Hindlimb muscle (tissue), 1 donor: ENCODE measurements around the gene GTPBP1. TPM values are rescaled to one million over a fixed set of nuclear protein-coding genes. Genes with fewer than 3 reads are reported as not detected.

ENCODE experiments used
- DNase-seq: peaks from one replicate; pipeline ENCODE4 v3.0.0-alpha.2; 2013
- polyA plus RNA-seq: library from polyadenylated mRNA; unstranded; fragments of 120-200 nt; gene quantifications from one replicate; pipeline ENCODE4 v1.2.1, GENCODE V29; 2013; ENCODE audit not compliant: insufficient read length

The GTPBP1 gene
- polyA plus RNA-seq = 35.8 TPM

DNA sequence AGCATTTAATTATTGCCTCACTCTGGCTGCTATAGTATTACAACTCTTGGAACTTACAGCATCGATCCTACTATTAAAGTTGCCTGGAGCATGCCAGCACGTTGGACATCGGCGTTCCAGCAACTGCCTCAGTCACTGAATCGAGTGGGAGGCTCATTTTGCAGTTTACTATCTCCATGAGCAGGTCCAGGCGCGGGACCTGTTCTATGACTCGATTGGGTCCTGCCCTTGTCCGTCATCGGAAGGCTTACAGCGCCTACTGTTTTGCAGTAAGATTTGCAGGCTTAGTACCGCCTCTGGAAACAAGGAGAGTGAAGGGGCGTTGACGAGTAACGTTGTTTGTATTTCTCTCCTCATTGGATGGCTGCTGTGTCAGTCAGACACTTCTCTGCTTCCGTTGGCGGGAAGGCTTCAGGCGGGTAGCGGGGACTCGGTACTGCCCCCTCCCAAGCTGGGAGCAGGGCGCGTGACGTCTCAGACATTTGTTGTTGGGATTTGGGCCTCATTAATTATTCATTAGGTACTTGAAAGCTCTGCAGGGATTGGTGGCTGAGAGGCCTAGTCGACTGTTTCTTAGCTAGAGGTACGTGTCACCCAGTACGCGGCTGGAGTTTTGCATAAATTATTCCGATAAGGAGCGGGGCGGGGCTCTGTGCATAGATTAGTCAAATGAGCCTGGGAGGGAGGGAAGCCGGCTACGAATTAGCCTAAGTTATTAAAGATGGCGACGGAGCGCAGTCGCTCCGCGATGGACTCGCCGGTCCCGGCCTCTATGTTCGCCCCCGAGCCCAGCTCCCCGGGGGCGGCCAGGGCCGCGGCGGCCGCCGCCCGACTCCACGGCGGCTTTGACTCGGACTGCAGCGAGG, at the start of gene GTPBP1:
Gene GTPBP1, plus strand, starts transcription at position 710 of the 866 bp plus-strand sequence. Its CDS starts 12 bp downstream, at position 722.
- DNase-seq = peak; percentile 100

DNA sequence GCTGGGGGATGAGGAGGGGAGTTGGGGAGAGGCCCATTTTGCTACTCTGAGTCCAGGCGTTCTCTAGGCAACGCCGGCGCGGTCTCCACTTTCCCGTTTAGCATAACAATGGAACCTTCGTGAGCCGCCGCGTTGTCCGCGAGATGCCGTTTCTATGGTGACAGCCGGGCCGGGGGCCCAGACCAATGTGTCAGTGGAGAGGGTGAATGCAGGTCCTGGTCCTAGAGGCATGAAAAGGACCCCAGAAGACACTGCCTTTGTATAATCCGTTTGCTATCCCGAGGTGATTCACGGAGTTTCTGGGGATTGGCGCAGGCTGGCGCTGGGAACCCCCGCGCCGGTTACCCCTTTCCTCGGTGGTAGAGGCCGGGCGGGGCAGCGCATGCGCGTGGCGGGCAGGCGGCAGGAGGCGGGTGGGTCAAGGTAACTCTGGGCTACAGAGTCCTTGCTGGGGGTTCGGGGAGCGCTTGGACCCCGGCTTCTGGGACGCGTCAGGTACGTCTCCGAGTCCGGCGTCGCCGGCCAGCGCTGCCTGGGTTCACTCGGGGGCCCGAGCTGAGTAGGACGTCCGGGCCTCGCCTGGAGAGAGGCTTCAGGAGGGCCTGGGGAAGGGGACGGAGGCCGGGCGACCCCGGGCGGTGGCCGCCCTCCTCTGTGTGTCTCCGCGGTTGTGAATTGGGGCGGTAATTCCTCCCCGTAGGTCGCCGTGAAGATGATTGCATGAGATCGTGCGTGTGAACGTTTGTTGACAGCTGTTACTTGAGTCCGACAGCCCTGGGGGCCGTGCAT, 49.3 kb upstream of the GTPBP1 start, which contains the start of the genes CBY1 and FAM227A:
Gene CBY1, plus strand, starts transcription at position 383 of the 789 bp plus-strand sequence. CDS start 11,417 bp downstream, outside the sequence.
Gene FAM227A, minus strand, starts transcription at position 137 of the 789 bp plus-strand sequence. CDS start 6,224 bp downstream, outside the sequence.
- DNase-seq = peak; percentile 92

DNA sequence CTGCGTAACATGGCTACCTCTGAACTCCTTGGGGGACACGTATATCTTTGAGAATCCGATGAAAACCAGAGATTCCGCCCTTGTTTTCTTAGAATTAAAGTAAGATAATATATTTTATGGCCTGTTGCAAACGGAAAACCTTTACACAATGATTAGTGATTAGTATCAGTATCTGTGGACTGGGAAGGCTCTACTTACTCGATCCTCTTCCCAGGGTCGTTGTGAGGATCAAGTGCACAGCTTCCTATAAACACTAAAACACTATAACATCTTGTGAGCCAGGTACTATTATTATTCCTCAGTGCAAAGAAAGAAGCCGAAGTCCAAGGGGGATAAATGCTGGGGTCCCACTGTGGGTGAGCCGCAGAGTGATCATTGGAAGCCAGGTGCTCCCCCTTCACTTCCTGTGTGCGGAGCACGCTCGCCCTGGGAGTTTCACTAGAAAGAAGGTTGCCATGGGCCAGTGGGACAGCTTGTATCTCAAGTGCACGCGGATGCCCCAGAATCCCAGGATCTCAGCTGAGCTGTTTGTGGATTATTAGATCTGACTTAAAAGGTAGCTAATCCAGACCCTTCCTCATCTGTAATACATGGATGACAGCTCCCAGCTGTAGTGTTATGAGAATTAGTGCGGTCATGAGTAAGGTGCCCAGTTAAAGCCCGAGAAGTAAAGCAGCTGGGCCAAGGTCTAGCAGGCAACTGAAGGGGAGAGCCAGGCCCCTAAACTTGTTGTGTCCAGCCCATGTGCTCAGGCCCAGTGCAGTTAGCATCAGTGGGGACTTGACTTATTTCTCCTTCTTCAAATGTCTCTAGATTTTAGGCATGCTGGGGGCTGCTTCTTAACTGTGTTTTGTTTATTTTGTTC, 48.5 kb upstream of the GTPBP1 start:
- no peak for DNase-seq

DNA sequence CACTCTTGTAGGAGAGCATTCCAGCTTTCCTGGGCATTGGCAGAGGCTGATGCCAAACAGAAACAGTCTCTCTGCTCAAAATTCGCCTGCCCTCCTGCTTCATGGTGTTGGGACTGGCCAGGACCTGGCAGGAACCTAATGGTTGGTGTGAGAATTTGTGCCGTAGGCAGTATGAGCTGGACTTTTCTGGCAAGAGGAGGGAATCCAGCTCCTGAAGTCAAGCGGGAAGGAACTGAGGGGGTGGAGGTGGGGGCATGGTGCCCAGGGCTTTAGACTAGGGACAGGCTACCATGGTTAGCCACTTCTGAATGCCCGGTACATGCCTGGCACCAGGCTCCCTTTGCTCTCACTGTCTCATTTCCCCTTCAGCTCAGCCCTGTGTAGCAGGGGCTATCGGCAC, 30.9 kb upstream of the GTPBP1 start:
- no peak for DNase-seq

DNA sequence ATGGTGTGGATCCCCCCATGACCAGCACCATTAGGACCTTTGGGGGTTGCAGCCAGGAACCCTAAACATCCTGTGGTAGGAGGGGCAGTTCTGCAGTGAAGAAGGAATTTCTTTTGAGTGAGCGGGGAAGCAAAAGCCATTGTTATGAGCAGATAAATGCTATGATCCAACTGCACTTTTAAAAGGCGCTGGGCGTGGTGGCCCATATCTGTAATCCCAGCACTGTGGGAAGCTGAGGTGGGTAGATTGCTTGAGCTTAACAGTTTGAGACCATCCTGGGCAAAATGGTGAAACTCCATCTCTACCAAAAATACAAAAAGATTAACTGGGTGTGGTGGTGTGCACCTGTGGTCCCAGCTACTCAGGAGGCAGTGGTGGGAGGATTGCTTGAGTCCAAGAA, 29.9 kb upstream of the GTPBP1 start:
- DNase-seq = no peak

DNA sequence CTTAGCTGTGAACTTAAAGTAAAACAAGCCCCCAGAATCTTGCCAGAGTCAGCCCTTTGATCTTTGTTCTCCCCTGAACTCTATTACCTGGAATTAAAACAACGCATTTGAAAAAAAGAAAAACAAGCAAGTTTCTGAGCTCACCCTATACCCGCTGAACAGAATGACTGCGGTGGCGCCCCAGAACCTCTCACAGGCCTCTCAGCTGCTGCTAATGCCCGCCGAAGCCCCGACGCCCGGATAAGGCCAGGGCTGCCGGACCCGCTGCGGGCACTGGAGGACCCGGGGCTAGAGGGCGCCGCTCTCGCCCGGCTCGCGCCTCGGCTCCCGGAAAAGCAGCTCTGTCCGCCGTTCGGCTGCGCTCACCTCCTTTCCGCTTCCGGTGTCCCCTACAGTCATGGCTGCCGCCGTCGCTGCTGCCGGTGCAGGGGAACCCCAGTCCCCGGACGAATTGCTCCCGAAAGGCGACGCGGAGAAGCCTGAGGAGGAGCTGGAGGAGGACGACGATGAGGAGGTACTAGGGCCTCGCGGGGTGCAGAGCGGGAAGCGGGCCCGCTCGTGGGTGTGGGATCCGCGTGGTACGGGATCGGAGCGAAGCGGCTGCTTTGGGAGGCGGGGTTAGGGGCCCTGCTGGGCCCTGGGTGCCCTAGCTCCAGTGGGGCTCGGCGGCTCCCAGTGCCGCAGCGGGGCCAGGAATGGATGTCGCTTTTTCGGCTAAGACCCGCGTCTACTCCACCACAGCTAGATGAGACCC, 24.0 kb upstream of the GTPBP1 start, which contains the start of gene TOMM22:
Gene TOMM22, plus strand, starts transcription at position 376 of the 754 bp plus-strand sequence. Its CDS starts 22 bp downstream, at position 398.
- peak; percentile 91 for DNase-seq

DNA sequence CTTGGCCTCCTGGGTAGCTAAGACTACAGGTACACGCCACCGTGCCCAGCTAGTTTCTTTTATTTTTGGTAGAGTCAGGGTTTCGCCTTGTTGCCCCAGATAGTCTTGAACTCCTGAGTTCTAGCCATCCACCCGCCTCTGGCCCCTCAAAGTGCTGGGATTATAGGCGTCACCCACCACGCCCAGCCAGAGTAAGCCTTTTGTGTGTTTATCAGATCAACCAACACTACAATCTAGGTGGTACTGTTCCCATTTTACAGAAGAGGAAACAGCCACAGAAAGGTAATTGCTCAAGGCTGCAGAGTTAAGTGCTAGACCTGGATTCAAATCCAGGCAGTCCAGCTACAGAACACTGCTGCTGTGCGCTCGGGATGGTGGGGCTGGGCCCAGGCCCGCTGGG, 20.8 kb upstream of the GTPBP1 start:
- DNase-seq = no peak

DNA sequence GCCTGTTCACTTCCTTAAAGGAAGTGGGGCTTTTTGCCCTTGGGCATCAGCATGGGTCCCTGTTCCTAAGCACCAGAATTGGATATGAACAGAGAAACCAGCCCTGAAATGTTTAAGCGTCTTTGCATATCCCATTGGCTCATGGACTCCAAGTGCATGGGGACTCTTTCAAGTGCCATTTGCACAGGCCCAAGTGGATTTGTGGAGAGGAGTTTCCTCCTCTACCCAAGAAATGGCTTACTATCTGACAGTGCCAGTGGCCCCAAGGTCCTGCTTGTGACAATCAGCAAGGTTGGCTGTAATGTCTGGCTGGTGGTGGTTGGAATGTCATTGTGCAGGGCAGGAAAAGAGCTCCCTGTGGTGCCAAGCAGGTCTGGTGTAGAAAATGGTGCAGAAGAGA, 20.0 kb upstream of the GTPBP1 start:
- DNase-seq = no peak

DNA sequence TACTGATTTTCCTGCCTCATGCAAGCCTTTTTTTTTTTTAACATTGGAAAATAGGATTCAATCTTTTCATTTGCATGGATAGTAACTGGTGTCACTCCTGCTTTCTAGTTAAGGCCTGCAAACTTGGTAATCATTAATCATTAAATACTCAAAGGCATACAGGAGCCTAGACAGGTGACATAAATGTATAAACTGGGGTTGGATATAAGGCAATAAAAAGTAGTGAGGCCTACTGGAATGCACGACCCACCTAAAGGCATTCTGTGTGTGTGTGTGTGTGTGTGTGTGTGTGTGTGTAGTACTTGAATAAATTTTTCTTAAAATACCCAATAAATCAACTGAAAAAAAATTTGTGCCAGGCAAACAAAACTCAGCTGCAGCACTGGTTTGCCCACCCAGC, 16.1 kb upstream of the GTPBP1 start:
- DNase-seq = no peak

DNA sequence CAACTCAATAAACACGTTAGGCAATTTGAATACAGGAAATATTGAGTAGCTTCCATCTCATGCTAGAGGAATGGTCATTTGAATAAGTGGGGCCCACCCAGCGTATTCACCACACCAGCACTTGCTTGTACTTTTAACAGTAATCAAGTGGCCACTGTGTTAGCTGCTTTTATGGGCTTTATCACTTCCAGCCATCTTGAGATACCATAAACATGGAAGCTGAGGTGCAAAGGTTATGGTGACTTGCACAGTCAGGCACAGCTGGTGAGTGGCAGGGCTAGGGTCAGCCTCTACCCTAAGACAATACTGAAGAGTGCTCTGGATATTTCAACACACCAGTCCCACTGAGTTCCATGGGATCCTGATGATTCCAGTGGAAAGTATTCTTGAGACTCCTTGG, 11.7 kb upstream of the GTPBP1 start:
- no peak for DNase-seq

DNA sequence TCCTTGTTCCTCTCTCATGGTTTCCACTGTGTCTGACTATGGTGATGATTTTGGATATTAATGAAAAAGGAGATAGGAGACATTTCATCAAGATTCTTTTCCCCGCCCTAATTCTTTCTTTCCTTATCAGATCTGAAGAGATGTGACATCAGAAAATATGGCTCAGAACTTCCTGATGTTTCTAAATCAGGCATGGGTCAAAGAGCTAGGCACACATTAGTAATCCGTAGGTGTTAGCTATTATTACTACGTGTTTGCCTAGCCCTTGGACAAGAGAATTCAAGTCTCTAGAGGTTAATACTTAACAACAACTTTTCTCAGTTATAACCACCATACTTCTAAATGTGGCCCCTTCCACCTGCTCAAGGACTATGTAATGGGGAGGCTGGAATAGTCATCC, 10.8 kb upstream of the GTPBP1 start:
- DNase-seq = no peak

DNA sequence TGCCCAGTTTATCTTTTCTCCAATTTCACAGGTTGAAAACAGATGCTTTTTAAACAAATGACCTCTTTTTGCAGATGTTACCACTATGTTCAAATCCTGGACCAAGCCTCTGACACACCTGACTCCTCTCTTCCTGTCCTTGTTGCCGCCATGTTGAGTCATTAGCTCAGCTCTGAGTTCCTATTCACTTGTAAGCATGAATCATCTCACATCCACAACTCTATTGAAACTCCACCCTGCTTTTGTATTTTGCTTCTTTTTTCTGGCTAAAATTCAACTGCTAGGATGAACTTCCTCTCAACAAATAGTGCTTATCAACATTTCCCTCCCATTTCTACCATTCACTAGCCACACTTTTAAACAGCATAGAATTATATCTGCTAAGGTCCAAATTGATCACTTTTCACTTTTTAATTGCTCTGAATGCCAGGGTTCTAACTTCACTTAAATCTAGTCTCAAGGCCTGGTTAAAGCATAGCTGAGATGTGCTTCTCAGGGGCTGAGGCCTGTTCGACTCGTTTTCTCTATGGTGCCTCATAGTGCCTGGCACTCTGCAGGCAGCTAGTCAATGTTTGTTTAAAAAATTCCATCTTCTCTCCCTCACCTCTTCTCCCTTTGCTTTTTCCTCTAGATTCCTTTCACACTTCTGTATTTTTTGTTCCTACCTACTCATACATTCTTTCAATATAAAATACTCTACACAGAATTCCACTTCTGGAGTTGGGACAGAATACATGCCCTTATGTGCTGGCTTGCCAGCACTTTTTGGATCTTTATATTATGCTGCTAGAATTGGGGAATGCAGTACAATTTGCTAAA, 8.9 kb upstream of the GTPBP1 start:
- no peak for DNase-seq

DNA sequence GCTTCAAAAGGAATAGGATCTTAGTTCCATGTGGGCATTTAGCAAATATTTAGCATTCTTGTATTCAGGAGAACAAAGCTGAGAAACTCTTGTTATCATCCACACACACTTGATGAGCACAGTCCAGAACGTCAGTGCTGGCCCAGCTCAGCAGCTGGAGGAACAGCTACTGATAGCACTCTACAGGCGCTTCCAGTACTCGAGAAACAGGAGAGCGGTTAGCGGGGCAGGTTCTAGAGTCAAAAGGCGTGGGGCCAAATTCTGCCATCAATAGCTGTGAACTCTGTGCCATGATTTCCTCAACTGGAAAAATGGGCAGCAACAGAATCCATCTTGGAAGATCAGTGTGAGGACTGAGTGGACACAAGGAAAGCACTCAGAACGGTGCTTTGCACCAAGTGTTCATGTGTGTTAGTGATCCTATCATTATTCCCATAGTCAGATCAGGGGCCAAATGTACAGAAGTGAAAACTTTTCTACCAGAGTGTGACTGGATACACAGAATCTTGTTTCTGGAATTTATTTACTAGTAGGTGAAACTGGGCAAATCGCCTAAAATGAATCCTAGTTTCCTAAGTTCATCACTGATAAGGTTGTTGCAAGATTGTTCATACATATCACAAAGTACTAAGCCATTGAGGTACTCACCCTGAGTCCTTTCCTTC, 8.2 kb upstream of the GTPBP1 start:
- DNase-seq = no peak

DNA sequence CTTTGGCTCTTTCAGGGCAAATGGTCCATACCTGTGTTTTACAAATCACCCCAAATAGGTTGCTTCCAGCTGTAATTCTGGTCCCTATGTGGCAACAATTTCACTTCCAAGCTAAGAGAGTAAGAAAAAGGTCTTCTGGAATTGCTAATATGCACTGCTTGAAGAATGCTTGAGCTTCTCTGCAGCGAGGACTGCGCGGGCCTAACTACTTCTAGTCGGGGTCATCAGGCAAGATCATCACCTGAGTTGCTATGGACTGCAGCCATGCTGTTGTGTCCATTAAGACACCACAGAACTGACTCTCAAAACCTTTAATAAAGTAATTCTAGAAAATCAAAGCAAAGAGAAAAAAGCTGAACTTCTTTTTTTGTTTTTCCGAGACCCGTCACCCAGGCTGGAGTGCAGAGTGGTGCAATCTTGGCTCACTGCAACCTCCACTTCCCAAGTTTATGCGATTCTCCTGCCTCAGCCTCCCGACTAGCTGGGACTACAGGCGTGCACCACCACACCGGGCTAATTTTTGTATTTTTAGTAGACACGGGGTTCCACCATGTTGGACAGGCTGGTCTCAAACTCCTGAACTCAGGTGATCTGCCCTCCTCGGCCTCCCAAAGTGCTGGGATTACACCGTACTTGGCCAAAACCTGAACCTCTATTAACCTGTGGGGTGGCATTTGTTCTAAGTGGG, 7.2 kb upstream of the GTPBP1 start:
- no peak for DNase-seq

DNA sequence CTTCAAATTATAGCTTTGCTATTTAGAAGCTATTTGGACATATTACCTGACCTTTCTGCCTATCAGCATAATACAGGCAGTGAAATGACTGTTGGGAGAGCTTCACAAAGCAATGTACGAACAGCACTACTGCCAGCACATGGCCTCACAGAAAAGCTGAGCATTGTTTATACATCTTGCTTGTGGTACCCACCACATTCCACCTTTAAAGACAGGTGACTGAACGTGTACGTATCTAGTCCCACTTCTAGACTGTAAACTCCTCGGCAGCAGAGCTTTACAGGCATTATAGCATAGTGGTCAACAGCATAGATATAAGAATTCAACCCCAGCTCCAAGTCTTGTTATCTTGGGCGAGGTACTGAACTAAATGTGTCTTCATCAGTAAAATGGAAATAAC, 6.6 kb upstream of the GTPBP1 start:
- DNase-seq = no peak

DNA sequence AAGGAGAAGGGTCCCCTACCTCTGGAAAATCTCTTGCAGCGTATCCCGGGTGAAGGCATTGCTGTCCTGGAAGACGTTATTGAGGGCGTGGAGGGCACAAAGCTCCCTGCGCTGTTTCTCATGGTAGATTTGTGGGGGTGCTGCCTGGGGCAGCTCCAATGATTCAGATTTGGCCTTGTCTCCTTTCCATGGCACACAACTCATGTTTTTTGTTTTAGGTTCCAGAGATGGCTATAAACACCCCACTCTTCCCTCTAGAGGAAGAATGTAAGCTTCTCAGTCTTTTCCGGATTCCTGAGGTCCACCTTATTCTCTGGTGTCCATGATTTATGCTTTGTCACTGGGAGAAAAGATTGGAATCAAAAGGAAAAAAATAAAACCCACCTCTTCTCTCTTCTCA, 6.0 kb upstream of the GTPBP1 start:
- no peak for DNase-seq

DNA sequence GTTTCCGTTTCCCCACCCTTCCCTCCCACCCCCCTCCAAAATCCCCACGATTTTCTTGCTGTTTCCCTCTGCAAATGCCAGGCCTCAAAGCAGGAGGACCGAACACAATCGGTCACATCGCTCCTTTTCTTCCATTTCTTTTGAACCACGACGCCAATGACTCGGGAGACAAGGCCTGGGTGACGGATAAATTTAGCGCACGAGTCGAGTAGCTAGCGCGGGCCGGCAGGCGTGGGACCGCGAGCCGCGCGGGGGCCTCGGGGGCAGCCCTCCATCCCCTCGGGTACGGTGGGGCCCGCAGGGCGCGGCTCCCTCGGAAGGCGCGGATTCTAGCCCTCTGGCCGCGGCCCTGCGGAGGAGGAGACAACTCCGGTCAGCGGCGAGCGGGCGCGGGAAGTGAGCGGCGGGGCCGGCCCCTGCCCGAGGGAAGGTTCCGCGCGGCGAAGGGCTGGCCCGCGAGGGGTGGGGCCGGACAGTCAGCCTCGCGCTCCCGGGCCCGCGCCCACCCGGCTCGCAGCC, 5.4 kb upstream of the GTPBP1 start:
- no peak for DNase-seq

DNA sequence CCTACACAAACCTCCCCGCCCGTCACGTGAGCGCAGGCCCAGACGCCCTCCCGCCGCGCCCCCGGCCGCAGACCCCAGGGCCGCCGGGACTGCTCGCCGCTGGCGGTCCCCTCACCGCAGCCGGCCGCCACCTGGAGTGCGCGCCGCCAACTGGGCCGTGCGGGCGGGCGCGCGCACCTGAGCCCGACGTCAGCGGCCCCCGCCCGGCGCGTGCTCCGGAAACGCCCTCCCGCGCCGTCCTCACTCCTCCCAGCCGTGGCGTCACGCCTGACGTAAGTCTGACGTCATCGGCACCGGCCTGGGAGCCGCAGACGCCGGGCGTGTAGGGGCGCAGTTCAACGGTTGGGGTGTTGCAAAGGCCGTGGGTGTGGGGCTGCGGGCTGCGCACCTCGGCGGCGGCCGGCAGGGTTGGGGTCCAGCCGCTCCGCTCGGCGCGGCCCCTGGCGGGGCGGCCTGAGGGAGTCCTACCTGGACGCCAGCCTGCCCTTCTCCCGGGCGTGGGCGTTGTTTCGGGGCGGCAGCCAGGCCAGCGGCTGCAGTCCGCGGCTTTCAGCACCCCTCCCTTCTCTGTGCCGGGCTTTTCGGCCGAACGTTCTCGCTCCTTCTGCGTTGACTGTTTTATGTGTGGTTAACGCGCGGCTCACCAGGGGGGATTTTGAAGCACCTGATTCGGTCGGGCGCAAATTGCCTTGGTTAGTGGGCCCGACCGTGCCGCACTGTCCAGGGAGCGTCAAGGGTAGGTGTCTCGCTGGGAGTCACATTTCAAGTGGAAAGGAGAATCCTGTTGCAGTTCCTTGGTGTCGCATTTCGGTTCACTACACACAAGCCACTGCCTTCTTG, 4.7 kb upstream of the GTPBP1 start, which contains the start of gene JOSD1:
Gene JOSD1, minus strand, starts transcription at position 155 of the 840 bp plus-strand sequence. CDS start 956 bp downstream, outside the sequence.
- peak; percentile 95 for DNase-seq
